Esophagus muscularis mucosa (tissue), 4 donors: ENCODE measurements around the gene FLII. TPM values are rescaled to one million over a fixed set of nuclear protein-coding genes. Genes with fewer than 3 reads are reported as not detected.

Experiments
- DNase-seq: peaks from one replicate; pipeline ENCODE4 v3.0.0-alpha.2; 2017; ENCODE audit errors: extremely low spot score
- H3K27ac ChIP-seq, 4 donors: fragments of 200-600 bp; sonication (generic); replicated peaks in 1 of 4; 1 replicate in 3 of 4; 2 replicates in 1 of 4; pipeline ENCODE4 v1.5.1; 2016 to 2019; ENCODE audit warnings: mild to moderate bottlenecking in 1 of 4
- H3K27me3 ChIP-seq, 4 donors: fragments of 200-600 bp; sonication (generic); one replicate each; pipeline versions ENCODE4 v1.5.1 to v1.6.0; 2016 to 2019
- H3K36me3 ChIP-seq, 4 donors: fragments of 200-600 bp; sonication (generic); one replicate each; pipeline ENCODE4 v1.5.1; 2016 to 2019
- H3K4me1 ChIP-seq, 4 donors: fragments of 200-600 bp; sonication (generic); one replicate each; pipeline ENCODE4 v1.5.1; 2016 to 2019
- H3K4me3 ChIP-seq, 4 donors: fragments of 200-600 bp; sonication (generic); 1 replicate in 2 of 4; 2 replicates in 2 of 4; pipeline ENCODE4 v1.5.1; 2016 to 2019; ENCODE audit warnings: mild to moderate bottlenecking in 4 of 4, moderate library complexity in 1 of 4
- H3K9me3 ChIP-seq, 4 donors: fragments of 200-600 bp; sonication (generic); 1 replicate in 3 of 4; 2 replicates in 1 of 4; pipeline ENCODE4 v1.5.1; 2016 to 2019
- EP300 ChIP-seq: sonication (generic); formaldehyde crosslinking; IDR thresholded peaks from one replicate; pipeline ENCODE4 v1.6.1; 2017; ENCODE audit warnings: antibody characterized with exemption
- POLR2A ChIP-seq: fragments of 450-650 bp; IDR thresholded peaks from one replicate; pipeline ENCODE4 v1.6.1; 2017; ENCODE audit warnings: antibody characterized with exemption, moderate library complexity, mild to moderate bottlenecking, low read depth
- POLR2AphosphoS5 ChIP-seq, 2 donors: sonication (generic); formaldehyde crosslinking; IDR thresholded peaks; one replicate each; pipeline ENCODE4 v1.6.1; 2017; ENCODE audit warnings: antibody characterized with exemption in 2 of 2
- WGBS: methylation state at CpG from one replicate; pipeline ENCODE4 v1.1.5; 2018; 5-methylcytosine and 5-hydroxymethylcytosine counted together
- intact Hi-C: fragments of 100-400 bp; cut with DNase I; formaldehyde crosslinking; loops from one replicate; pipeline ENCODE4 v1.15.1; 2023
- total RNA-seq, 4 donors: library from RNA; depleted of rRNA; stranded (reverse); fragments of >200 nt; gene quantifications; one replicate each; pipeline versions ENCODE4 v1.1.0 to v1.2.1, GENCODE V29; 2016
- TF ChIP-seq, protein P1 (sequence below), 3 experiments: fragments of 200-600 bp in 2 of 3; fragments of 450-650 bp in 1 of 3; sonication (generic) in 2 of 3; IDR thresholded peaks; one replicate each; pipeline ENCODE4 v1.5.1; 2017 to 2019; ENCODE audit warnings: antibody characterized with exemption in 3 of 3, mild to moderate bottlenecking in 2 of 3, moderate library complexity in 1 of 3

FLII gene
- total RNA-seq, 4 donors from 2014 or later, result 302 to 528 (median 408) TPM

DNA sequence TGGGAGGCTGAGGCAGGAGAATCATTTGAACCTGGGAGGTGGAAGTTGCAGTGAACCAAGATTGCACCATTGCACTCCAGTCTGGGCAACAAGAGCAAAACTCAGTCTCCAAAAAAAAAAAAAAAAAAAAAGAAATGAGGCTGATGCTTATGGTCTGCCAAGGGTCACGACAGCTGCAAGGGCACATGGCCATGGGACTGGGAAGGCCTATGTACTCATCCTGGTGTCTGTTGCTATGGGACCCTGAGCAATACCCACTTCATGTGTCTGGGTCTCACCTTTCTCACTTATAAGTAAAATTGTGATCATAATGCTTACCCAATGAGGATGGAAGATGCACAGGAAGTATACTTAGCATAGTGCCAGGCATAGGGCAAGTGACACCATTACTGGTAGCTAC, 18.5 kb upstream of the FLII start:
- 86% methylated on average over 1 of the region's 1 CpG for WGBS
- intact Hi-C loops, result no loop called here
- TF ChIP-seq EP300, result no peak
- TF ChIP-seq POLR2A, result no peak
- TF ChIP-seq, protein P1, sequence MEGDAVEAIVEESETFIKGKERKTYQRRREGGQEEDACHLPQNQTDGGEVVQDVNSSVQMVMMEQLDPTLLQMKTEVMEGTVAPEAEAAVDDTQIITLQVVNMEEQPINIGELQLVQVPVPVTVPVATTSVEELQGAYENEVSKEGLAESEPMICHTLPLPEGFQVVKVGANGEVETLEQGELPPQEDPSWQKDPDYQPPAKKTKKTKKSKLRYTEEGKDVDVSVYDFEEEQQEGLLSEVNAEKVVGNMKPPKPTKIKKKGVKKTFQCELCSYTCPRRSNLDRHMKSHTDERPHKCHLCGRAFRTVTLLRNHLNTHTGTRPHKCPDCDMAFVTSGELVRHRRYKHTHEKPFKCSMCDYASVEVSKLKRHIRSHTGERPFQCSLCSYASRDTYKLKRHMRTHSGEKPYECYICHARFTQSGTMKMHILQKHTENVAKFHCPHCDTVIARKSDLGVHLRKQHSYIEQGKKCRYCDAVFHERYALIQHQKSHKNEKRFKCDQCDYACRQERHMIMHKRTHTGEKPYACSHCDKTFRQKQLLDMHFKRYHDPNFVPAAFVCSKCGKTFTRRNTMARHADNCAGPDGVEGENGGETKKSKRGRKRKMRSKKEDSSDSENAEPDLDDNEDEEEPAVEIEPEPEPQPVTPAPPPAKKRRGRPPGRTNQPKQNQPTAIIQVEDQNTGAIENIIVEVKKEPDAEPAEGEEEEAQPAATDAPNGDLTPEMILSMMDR (IDR thresholded peaks at IDR 0.05), result no peak
- TF ChIP-seq POLR2AphosphoS5 (IDR thresholded peaks at IDR 0.05), result no peak
- Histone ChIP-seq H3K4me1 (no peaks in the 10 kb centered on the region), H3K27ac (no peak overlapping the region), H3K27me3 (no peaks in the 10 kb centered on the region), H3K36me3 (peaks cover 60 to 87% (median 82%) of the 10 kb centered on the region in 4 donors), H3K9me3 (no peaks in the 10 kb centered on the region), H3K4me3 (no peak overlapping the region)
- no peak for DNase-seq

DNA sequence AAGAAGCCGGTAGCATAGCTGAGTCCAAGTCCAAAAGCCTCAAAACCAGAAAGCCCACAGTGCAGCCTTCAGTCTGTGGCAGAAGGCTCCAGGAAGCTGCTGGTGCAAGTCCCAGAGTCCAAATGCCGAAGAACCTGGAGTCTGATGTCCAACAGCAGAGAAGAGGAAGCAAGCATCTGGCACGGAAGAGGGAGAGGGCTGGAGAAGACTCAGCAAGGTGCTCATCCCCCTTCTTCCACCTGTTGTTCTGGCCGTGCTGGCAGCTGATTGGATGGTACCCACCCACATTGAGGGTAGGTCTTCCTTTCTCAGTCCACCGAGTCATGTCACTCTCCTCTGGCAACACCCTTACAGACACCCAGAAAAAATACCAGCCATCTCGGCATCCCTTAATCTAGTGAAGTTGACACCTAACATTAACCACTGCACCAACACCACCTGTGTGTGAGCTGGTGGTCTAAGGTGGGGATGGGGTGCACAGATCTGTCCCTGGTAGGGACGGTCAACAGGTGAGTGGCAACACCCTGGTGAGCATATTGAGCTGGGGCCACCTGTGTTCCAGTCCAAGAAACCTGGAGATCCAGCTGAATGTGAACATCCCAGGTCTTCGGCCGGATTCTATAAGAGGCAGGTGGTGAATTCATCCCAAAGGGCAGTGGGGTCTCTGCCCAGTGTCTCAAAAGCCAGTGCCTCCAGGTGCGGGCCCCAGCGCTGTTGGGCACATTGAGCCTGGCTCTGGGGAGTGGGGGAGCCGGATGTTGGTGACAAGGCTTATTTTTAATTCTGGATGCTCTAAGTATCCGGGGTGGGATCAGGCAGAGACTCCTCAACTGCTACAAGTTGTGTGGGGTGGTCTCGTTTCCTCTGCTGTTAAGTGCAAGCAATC, 11.8 kb upstream of the FLII start:
- no peaks in the 10 kb centered on the region for H3K9me3 ChIP-seq
- no peak for DNase-seq
- H3K36me3 ChIP-seq, result peaks cover 12 to 45% (median 31%) of the 10 kb centered on the region in 4 donors
- TF ChIP-seq, protein P1 (IDR thresholded peaks at IDR 0.05), result no peak
- peak in 1 of 2 donors; percentile 8 for TF ChIP-seq POLR2AphosphoS5 (IDR thresholded peaks at IDR 0.05)
- no peaks in the 10 kb centered on the region for H3K4me1 ChIP-seq
- H3K27ac ChIP-seq, result no peak overlapping the region
- WGBS, result 83% methylated on average over 13 of the region's 14 CpGs
- intact Hi-C loops, result no loop called here
- H3K27me3 ChIP-seq, result no peaks in the 10 kb centered on the region
- no peak overlapping the region for H3K4me3 ChIP-seq

DNA sequence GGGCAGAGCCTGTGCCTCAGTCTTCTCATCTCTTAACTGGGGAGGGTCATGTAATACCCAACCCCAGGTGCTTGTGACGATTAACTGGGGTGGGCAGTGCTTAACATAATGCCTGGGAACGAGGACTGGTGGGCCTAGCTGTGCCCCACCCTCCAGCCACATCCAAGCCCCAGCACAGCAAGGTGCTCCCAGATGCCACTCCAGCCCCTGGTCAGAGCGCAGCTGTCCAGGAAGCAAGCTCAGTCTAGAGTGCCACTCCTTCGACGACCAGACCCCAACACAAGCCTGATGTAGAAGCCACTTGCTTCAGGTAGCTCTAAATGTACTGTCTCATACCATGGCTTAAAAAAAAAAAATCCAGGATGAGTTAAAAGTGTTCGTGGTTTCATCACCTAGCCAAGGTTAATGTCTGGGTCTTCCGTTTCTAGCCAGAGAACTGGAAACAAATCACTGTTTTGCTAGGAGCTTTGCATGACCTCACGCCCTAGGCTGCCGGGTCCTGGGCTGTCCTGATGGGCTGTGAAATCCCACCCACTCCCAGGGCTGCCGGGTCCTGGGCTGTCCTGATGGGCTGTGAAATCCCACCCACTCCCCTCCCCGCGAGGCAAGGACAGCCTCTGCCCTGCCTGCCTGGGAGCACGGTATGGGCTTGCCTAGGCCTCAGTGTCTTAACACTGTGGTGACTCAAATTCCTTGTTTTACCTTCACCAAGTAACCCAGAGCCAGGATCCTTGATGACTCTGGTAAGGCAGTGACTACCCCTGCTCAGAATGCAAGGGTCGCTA, 9.6 kb upstream of the FLII start:
- WGBS, result 52% methylated on average over 14 of the region's 14 CpGs
- Histone ChIP-seq H3K4me1 (peaks cover 0 to 3% (median under 1%) of the 10 kb centered on the region in 4 donors), H3K27ac (no peak overlapping the region), H3K27me3 (no peaks in the 10 kb centered on the region), H3K4me3 (no peak overlapping the region), H3K9me3 (no peaks in the 10 kb centered on the region), H3K36me3 (peaks cover 20 to 49% (median 34%) of the 10 kb centered on the region in 4 donors)
- DNase-seq, result no peak
- TF ChIP-seq, protein P1 (IDR thresholded peaks at IDR 0.05), result no peak
- TF ChIP-seq EP300, result no peak
- no peak for TF ChIP-seq POLR2AphosphoS5 (IDR thresholded peaks at IDR 0.05)
- TF ChIP-seq POLR2A, result no peak
- intact Hi-C loops, result no loop called here

- Histone ChIP-seq H3K9me3 (no peaks in the 10 kb centered on the region), H3K27me3 (no peaks in the 10 kb centered on the region), H3K4me1 (peaks cover 4 to 11% (median 8%) of the 10 kb centered on the region in 4 donors), H3K4me3 (no peak overlapping the region), H3K27ac (no peak overlapping the region), H3K36me3 (peaks cover 20 to 51% (median 36%) of the 10 kb centered on the region in 4 donors)
- no peak for DNase-seq
- intact Hi-C loops, result no loop called here
- 68% methylated on average over 10 of the region's 10 CpGs for WGBS
- TF ChIP-seq, protein P1 (IDR thresholded peaks at IDR 0.05), result no peak
- TF ChIP-seq EP300, result no peak
- TF ChIP-seq POLR2AphosphoS5 (IDR thresholded peaks at IDR 0.05), result no peak
- TF ChIP-seq POLR2A, result no peak
Observed at GRCh38 chr17:18267366-18267765, 8.8 kb upstream of the FLII start.
